ENCODE measurements around the gene CLCN1.

DNA sequence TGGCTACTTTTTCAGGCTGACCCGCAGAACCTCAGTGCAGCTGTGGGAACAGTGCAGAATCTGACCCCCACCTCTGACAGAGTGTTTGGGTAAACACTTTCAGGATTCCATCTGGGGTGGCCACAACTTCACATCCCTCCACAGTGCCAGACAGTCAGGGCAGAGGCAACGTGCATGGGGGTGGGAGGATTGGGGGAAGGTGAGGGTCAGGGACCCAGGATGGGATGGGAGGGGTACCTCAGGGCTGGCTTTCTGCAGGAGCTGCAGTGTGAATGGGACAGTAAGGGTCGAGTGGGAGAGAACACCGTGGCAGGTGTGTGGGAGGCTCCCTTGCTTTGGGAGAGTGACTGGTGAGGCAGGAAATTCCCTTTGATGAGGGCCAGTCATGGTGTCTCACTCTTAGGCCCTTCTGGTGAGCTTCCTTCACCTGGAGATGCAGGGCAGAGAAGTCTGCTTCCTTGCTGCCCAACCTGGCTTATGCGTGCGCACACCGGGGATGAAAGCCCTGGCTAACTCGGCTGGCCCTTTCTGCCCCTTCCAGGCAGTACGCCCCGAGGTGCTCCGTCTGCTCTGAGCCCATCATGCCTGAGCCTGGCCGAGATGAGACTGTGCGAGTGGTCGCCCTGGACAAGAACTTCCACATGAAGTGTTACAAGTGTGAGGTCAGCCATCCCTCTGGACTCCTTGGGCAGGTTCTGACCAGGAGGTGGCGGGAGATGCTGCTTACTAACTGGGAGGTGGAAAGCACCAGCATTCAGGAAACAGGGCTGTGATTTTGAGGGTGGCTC, 73.6 kb downstream of the CLCN1 start:
- TF ChIP-seq CTCF (IDR thresholded peaks at IDR 0.05; ENCODE audit: borderline replicate concordance, extremely low read depth, low read length, poor library complexity, severe bottlenecking), result no peak
- no peak for TF ChIP-seq EZH2 (IDR thresholded peaks at IDR 0.05; ENCODE audit: borderline replicate concordance, low read depth, low read length, severe bottlenecking)
